HEK293 (cell line): ENCODE results near the gene PFN3.

Experiments used
- BCL11B ChIP-seq: fragments of 450-650 bp; formaldehyde crosslinking; IDR thresholded peaks from 2 replicates; pipeline ENCODE4 v1.5.1; 2016; ENCODE audit warnings: low read depth, missing biosample characterization, missing genetic modification characterization
- GFI1B ChIP-seq: fragments of 450-650 bp; formaldehyde crosslinking; IDR thresholded peaks from 2 replicates; pipeline ENCODE4 v1.5.1; 2016; ENCODE audit warnings: missing biosample characterization, missing genetic modification characterization
- GLIS2 ChIP-seq: fragments of 450-650 bp; formaldehyde crosslinking; IDR thresholded peaks from 2 replicates; pipeline ENCODE4 v1.5.1; 2016; ENCODE audit warnings: missing biosample characterization, missing genetic modification characterization
- KLF10 ChIP-seq: fragments of 450-650 bp; IDR thresholded peaks from 2 replicates; pipeline ENCODE4 v1.5.1; 2018; ENCODE audit warnings: missing biosample characterization, mild to moderate bottlenecking, missing genetic modification characterization
- MZF1 ChIP-seq: fragments of 450-650 bp; formaldehyde crosslinking; IDR thresholded peaks from 2 replicates; pipeline ENCODE4 v1.5.1; 2017; ENCODE audit warnings: missing biosample characterization, missing genetic modification characterization, borderline replicate concordance
- RBAK ChIP-seq: fragments of 450-650 bp; formaldehyde crosslinking; IDR thresholded peaks from 2 replicates; pipeline ENCODE4 v1.5.1; 2016; ENCODE audit warnings: missing biosample characterization, missing genetic modification characterization
- SALL2 ChIP-seq: fragments of 450-650 bp; formaldehyde crosslinking; IDR thresholded peaks from 2 replicates; pipeline ENCODE4 v1.5.0; 2017; ENCODE audit warnings: missing biosample characterization, mild to moderate bottlenecking, missing genetic modification characterization, borderline replicate concordance
- SCRT2 ChIP-seq: fragments of 450-650 bp; formaldehyde crosslinking; IDR thresholded peaks from 2 replicates; pipeline ENCODE4 v1.5.1; 2016; ENCODE audit warnings: missing biosample characterization, missing genetic modification characterization
- TRIM28 ChIP-seq: IDR thresholded peaks from 2 replicates; pipeline ENCODE4 v1.6.1; 2011; ENCODE audit warnings: low read length, control low read depth, borderline replicate concordance
- ZBTB20 ChIP-seq: fragments of 450-650 bp; formaldehyde crosslinking; IDR thresholded peaks from 2 replicates; pipeline ENCODE4 v1.5.1; 2016; ENCODE audit warnings: missing biosample characterization, missing genetic modification characterization
- ZNF114 ChIP-seq: fragments of 450-650 bp; formaldehyde crosslinking; IDR thresholded peaks from 2 replicates; pipeline ENCODE4 v1.5.0; 2017; ENCODE audit warnings: missing biosample characterization, missing genetic modification characterization
- ZNF121 ChIP-seq: fragments of 450-650 bp; formaldehyde crosslinking; IDR thresholded peaks from 2 replicates; pipeline ENCODE4 v1.5.1; 2016; ENCODE audit warnings: missing biosample characterization, missing genetic modification characterization
- ZNF132 ChIP-seq: fragments of 450-650 bp; formaldehyde crosslinking; IDR thresholded peaks from 2 replicates; pipeline ENCODE4 v1.5.1; 2017; ENCODE audit warnings: missing biosample characterization, missing genetic modification characterization, borderline replicate concordance
- ZNF140 ChIP-seq: fragments of 450-650 bp; formaldehyde crosslinking; IDR thresholded peaks from 2 replicates; pipeline ENCODE4 v1.5.1; 2016; ENCODE audit warnings: missing biosample characterization, missing genetic modification characterization
- ZNF146 ChIP-seq: fragments of 450-650 bp; formaldehyde crosslinking; IDR thresholded peaks from 2 replicates; pipeline ENCODE4 v1.5.1; 2016; ENCODE audit warnings: missing biosample characterization, missing genetic modification characterization
- ZNF214 ChIP-seq: fragments of 450-650 bp; formaldehyde crosslinking; IDR thresholded peaks from 2 replicates; pipeline ENCODE4 v1.5.1; 2017; ENCODE audit warnings: missing biosample characterization, mild to moderate bottlenecking, missing genetic modification characterization, borderline replicate concordance
- ZNF248 ChIP-seq: fragments of 450-650 bp; formaldehyde crosslinking; IDR thresholded peaks from 2 replicates; pipeline ENCODE4 v1.5.1; 2017; ENCODE audit warnings: missing biosample characterization, missing genetic modification characterization
- ZNF302 ChIP-seq: fragments of 450-650 bp; formaldehyde crosslinking; IDR thresholded peaks from 2 replicates; pipeline ENCODE4 v1.5.1; 2016; ENCODE audit warnings: missing biosample characterization, missing genetic modification characterization, low read depth
- ZNF433 ChIP-seq: fragments of 450-650 bp; formaldehyde crosslinking; IDR thresholded peaks from 2 replicates; pipeline ENCODE4 v1.5.1; 2016; ENCODE audit warnings: missing biosample characterization, missing genetic modification characterization, low read depth
- ZNF549 ChIP-seq: fragments of 450-650 bp; IDR thresholded peaks from 2 replicates; pipeline ENCODE4 v1.5.1; 2018; ENCODE audit warnings: missing biosample characterization, missing genetic modification characterization, mild to moderate bottlenecking, inconsistent platforms, moderate library complexity
- ZNF555 ChIP-seq: fragments of 450-650 bp; formaldehyde crosslinking; conservative IDR thresholded peaks from 2 replicates; pipeline ENCODE4 v1.5.1; 2017; ENCODE audit warnings: missing biosample characterization, mild to moderate bottlenecking, missing genetic modification characterization, inconsistent platforms
- ZNF610 ChIP-seq: fragments of 450-650 bp; formaldehyde crosslinking; IDR thresholded peaks from 2 replicates; pipeline ENCODE4 v1.5.1; 2016; ENCODE audit warnings: missing biosample characterization, missing genetic modification characterization, borderline replicate concordance
- TF ChIP-seq, protein P1 (sequence below): fragments of 450-650 bp; formaldehyde crosslinking; IDR thresholded peaks from 2 replicates; pipeline ENCODE4 v1.5.0; 2017; ENCODE audit warnings: missing biosample characterization, missing genetic modification characterization, borderline replicate concordance
- TF ChIP-seq, protein P2 (sequence below): fragments of 450-650 bp; formaldehyde crosslinking; IDR thresholded peaks from 2 replicates; pipeline ENCODE4 v1.5.1; 2016; ENCODE audit warnings: missing biosample characterization, missing genetic modification characterization
- TF ChIP-seq, protein P3 (sequence below): fragments of 450-650 bp; formaldehyde crosslinking; IDR thresholded peaks from 2 replicates; pipeline ENCODE4 v1.5.1; 2016; ENCODE audit warnings: missing biosample characterization, missing genetic modification characterization
- TF ChIP-seq, protein P4 (sequence below): fragments of 450-650 bp; formaldehyde crosslinking; IDR thresholded peaks from 2 replicates; pipeline ENCODE4 v1.5.1; 2016; ENCODE audit warnings: missing biosample characterization, missing genetic modification characterization
- TF ChIP-seq, protein P5 (sequence below): fragments of 450-650 bp; formaldehyde crosslinking; IDR thresholded peaks from 2 replicates; pipeline ENCODE4 v1.5.1; 2016; ENCODE audit warnings: missing biosample characterization, missing genetic modification characterization
- TF ChIP-seq, protein P6 (sequence below): fragments of 450-650 bp; formaldehyde crosslinking; IDR thresholded peaks from 2 replicates; pipeline ENCODE4 v1.5.1; 2016; ENCODE audit warnings: missing biosample characterization, missing genetic modification characterization
- TF ChIP-seq, protein P7 (sequence below): fragments of 450-650 bp; formaldehyde crosslinking; IDR thresholded peaks from 2 replicates; pipeline ENCODE4 v1.5.1; 2016; ENCODE audit warnings: missing biosample characterization, missing genetic modification characterization

Gene PFN3

DNA sequence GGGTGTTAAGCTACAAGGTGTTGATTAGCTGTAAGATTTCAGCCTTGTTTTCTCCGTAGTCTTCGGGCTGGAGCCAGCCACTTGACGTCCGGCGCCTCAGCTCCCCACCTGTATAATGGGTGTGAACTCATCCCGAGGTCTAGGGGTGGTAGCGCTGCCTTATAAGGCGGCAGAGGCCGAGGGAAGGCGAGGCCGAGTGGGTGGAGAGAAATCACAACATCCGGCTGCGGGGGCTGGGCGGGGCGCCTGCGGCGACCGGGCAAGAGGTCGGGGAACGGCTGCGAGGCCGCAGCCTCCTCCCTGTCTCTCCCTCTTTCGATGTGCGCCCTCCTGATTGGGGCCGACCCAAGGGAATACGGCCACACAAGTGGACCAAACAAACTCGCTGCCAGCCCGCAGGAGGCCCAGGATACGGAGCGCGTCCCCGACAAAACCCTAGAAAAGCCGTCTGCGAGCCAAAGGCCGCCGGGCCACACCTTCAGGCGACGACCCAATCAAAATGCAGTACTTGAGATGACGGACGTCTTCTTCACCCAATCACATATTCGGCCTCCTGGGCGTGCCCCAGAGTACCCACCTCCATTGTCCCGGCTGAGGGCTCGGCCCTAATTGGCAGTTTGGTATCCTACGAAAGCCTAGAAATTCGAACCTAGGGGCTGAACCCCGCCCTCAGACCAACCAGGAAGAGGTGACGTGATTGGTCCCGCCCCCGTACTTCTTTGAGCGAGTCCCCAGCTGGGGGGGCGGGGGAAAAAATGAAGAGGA, 25.5 kb upstream of the PFN3 start (continued):
- TF ChIP-seq, protein P1, sequence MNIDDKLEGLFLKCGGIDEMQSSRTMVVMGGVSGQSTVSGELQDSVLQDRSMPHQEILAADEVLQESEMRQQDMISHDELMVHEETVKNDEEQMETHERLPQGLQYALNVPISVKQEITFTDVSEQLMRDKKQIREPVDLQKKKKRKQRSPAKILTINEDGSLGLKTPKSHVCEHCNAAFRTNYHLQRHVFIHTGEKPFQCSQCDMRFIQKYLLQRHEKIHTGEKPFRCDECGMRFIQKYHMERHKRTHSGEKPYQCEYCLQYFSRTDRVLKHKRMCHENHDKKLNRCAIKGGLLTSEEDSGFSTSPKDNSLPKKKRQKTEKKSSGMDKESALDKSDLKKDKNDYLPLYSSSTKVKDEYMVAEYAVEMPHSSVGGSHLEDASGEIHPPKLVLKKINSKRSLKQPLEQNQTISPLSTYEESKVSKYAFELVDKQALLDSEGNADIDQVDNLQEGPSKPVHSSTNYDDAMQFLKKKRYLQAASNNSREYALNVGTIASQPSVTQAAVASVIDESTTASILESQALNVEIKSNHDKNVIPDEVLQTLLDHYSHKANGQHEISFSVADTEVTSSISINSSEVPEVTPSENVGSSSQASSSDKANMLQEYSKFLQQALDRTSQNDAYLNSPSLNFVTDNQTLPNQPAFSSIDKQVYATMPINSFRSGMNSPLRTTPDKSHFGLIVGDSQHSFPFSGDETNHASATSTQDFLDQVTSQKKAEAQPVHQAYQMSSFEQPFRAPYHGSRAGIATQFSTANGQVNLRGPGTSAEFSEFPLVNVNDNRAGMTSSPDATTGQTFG (tag by site-specific recombination) = no peak
- peak; percentile 60 for TF ChIP-seq ZNF610 (tag by site-specific recombination)
- no peak for TF ChIP-seq ZNF132 (tag by site-specific recombination)
- no peak for TF ChIP-seq ZNF146
- no peak for TF ChIP-seq SALL2 (tag by site-specific recombination)
- no peak for TF ChIP-seq TRIM28
- peak; percentile 99 for TF ChIP-seq KLF10 (tag by site-specific recombination)
- TF ChIP-seq, protein P2, sequence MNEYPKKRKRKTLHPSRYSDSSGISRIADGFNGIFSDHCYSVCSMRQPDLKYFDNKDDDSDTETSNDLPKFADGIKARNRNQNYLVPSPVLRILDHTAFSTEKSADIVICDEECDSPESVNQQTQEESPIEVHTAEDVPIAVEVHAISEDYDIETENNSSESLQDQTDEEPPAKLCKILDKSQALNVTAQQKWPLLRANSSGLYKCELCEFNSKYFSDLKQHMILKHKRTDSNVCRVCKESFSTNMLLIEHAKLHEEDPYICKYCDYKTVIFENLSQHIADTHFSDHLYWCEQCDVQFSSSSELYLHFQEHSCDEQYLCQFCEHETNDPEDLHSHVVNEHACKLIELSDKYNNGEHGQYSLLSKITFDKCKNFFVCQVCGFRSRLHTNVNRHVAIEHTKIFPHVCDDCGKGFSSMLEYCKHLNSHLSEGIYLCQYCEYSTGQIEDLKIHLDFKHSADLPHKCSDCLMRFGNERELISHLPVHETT = no peak; the same call in 1 of the 2 replicates
- peak; percentile 75; the same call in 1 of the 2 replicates for TF ChIP-seq GFI1B (tag by site-specific recombination)
- TF ChIP-seq, protein P3, sequence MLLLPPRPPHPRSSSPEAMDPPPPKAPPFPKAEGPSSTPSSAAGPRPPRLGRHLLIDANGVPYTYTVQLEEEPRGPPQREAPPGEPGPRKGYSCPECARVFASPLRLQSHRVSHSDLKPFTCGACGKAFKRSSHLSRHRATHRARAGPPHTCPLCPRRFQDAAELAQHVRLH = peak; percentile 98
- TF ChIP-seq ZBTB20 (tag by site-specific recombination) = no peak
- peak; percentile 69 for TF ChIP-seq GLIS2
- TF ChIP-seq ZNF302 (tag by site-specific recombination) = no peak
- no peak for TF ChIP-seq ZNF549 (tag by site-specific recombination)
- TF ChIP-seq, protein P4, sequence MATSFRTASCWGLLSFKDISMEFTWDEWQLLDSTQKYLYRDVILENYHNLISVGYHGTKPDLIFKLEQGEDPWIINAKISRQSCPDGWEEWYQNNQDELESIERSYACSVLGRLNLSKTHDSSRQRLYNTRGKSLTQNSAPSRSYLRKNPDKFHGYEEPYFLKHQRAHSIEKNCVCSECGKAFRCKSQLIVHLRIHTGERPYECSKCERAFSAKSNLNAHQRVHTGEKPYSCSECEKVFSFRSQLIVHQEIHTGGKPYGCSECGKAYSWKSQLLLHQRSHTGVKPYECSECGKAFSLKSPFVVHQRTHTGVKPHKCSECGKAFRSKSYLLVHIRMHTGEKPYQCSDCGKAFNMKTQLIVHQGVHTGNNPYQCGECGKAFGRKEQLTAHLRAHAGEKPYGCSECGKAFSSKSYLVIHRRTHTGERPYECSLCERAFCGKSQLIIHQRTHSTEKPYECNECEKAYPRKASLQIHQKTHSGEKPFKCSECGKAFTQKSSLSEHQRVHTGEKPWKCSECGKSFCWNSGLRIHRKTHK (tag by site-specific recombination) = no peak
- TF ChIP-seq, protein P5, sequence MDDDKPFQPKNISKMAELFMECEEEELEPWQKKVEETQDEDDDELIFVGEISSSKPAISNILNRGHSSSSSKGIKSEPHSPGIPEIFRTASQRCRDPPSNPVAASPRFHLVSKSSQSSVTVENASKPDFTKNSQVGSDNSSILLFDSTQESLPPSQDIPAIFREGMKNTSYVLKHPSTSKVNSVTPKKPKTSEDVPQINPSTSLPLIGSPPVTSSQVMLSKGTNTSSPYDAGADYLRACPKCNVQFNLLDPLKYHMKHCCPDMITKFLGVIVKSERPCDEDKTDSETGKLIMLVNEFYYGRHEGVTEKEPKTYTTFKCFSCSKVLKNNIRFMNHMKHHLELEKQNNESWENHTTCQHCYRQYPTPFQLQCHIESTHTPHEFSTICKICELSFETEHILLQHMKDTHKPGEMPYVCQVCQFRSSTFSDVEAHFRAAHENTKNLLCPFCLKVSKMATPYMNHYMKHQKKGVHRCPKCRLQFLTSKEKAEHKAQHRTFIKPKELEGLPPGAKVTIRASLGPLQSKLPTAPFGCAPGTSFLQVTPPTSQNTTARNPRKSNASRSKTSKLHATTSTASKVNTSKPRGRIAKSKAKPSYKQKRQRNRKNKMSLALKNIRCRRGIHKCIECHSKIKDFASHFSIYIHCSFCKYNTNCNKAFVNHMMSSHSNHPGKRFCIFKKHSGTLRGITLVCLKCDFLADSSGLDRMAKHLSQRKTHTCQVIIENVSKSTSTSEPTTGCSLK (tag by site-specific recombination) = no peak
- TF ChIP-seq ZNF433 (tag by site-specific recombination) = no peak
- TF ChIP-seq SCRT2 (tag by site-specific recombination) = peak; percentile 77
- TF ChIP-seq ZNF555 (tag by site-specific recombination) = no peak
- no peak for TF ChIP-seq ZNF114
- TF ChIP-seq, protein P6, sequence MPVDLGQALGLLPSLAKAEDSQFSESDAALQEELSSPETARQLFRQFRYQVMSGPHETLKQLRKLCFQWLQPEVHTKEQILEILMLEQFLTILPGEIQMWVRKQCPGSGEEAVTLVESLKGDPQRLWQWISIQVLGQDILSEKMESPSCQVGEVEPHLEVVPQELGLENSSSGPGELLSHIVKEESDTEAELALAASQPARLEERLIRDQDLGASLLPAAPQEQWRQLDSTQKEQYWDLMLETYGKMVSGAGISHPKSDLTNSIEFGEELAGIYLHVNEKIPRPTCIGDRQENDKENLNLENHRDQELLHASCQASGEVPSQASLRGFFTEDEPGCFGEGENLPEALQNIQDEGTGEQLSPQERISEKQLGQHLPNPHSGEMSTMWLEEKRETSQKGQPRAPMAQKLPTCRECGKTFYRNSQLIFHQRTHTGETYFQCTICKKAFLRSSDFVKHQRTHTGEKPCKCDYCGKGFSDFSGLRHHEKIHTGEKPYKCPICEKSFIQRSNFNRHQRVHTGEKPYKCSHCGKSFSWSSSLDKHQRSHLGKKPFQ = peak; percentile 79
- no peak for TF ChIP-seq ZNF121
- TF ChIP-seq ZNF214 = no peak
- peak; percentile 88 for TF ChIP-seq BCL11B
- TF ChIP-seq, protein P7, sequence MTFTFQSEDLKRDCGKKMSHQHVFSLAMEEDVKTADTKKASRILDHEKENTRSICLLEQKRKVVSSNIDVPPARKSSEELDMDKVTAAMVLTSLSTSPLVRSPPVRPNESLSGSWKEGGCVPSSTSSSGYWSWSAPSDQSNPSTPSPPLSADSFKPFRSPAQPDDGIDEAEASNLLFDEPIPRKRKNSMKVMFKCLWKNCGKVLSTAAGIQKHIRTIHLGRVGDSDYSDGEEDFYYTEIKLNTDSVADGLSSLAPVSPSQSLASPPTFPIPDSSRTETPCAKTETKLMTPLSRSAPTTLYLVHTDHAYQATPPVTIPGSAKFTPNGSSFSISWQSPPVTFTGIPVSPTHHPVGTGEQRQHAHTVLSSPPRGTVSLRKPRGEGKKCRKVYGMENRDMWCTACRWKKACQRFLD (tag by site-specific recombination) = no peak
- no peak for TF ChIP-seq ZNF140 (tag by site-specific recombination)
- TF ChIP-seq ZNF248 (tag by site-specific recombination) = no peak
- TF ChIP-seq RBAK (tag by site-specific recombination) = no peak
- TF ChIP-seq MZF1 (tag by site-specific recombination) = no peak
